Esophagus muscularis mucosa (tissue), 3 donors: ENCODE data around the gene UNC50.

Experiments used
- CTCF ChIP-seq, 3 experiments: fragments of 200-600 bp in 2 of 3; fragments of 450-650 bp in 1 of 3; sonication (generic) in 2 of 3; IDR thresholded peaks; one replicate each; pipeline ENCODE4 v1.5.1; 2017 to 2019; ENCODE audit warnings: antibody characterized with exemption in 3 of 3, mild to moderate bottlenecking in 2 of 3, moderate library complexity in 1 of 3
- EP300 ChIP-seq: sonication (generic); formaldehyde crosslinking; IDR thresholded peaks from one replicate; pipeline ENCODE4 v1.6.1; 2017; ENCODE audit warnings: antibody characterized with exemption

GRCh38 chr2:98582523-98582922 lies 25.9 kb upstream of the UNC50 start:
- no peak for TF ChIP-seq EP300
- TF ChIP-seq CTCF (IDR thresholded peaks at IDR 0.05) = no peak
